NCI-H1417 (cell line): ENCODE results near the gene LPP.

Source experiments
- DNase-seq, 3 experiments: peaks; one replicate each; lab custom pipeline; 2025; lab: John Stamatoyannopoulos, UW

LPP gene

GRCh38 chr3:188220097-188220788 is 66.3 kb downstream of the LPP start:
- DNase-seq = no peak

GRCh38 chr3:188220988-188221818 is 67.2 kb downstream of the LPP start:
- no peak for DNase-seq

- DNase-seq = no peak
Observed at GRCh38 chr3:188223936-188224335, 70.0 kb downstream of the LPP start.

- DNase-seq = no peak
Observed at GRCh38 chr3:188227442-188227841, 73.5 kb downstream of the LPP start.

GRCh38 chr3:188229177-188229576 is 75.2 kb downstream of the LPP start:
- no peak for DNase-seq

- DNase-seq = no peak
Observed at GRCh38 chr3:188229726-188230125, 75.8 kb downstream of the LPP start.

GRCh38 chr3:188230962-188231361 is 77.0 kb downstream of the LPP start:
- no peak for DNase-seq

- DNase-seq = no peak
Observed at GRCh38 chr3:188231456-188231855, 77.5 kb downstream of the LPP start.

GRCh38 chr3:188232656-188233055 is 78.7 kb downstream of the LPP start:
- DNase-seq = peak in 1 of 3 experiments; percentile 57

GRCh38 chr3:188233320-188233719 is 79.4 kb downstream of the LPP start:
- DNase-seq = no peak

- DNase-seq = no peak
Observed at GRCh38 chr3:188234132-188234531, 80.2 kb downstream of the LPP start.

- no peak for DNase-seq
Observed at GRCh38 chr3:188236271-188236670, 82.3 kb downstream of the LPP start.

GRCh38 chr3:188239035-188239434 is 85.1 kb downstream of the LPP start:
- DNase-seq = no peak

- DNase-seq = no peak
Observed at GRCh38 chr3:188239577-188239976, 85.6 kb downstream of the LPP start.

GRCh38 chr3:188240189-188240981 is 86.4 kb downstream of the LPP start:
- no peak for DNase-seq

GRCh38 chr3:188241072-188241471 is 87.1 kb downstream of the LPP start:
- DNase-seq = no peak

GRCh38 chr3:188241883-188242282 is 87.9 kb downstream of the LPP start:
- no peak for DNase-seq

GRCh38 chr3:188242436-188243123 is 88.6 kb downstream of the LPP start:
- no peak for DNase-seq

GRCh38 chr3:188243124-188243795 is 89.3 kb downstream of the LPP start:
- DNase-seq = no peak

GRCh38 chr3:188244395-188244861 is 90.5 kb downstream of the LPP start:
- no peak for DNase-seq

- no peak for DNase-seq
Observed at GRCh38 chr3:188246905-188247304, 92.9 kb downstream of the LPP start.
